ENCODE data around the gene ALOX5AP. TPM values are rescaled to one million over a fixed set of nuclear protein-coding genes. Genes with fewer than 3 reads are reported as not detected.

Gene ALOX5AP
- total and polyA plus RNA-seq, 9 of the 15 experiments (the other 6 are each of a cell fraction or from before 2014, with no cell fraction given): 0.31 TPM; not detected in 8

- WGBS (ENCODE audit: insufficient coverage, low coverage, missing lambda C conversion rate): 8% methylated on average over 2 of the region's 5 CpGs
- ChIA-PET POLR2A (no interaction called here), CTCF (ENCODE audit: low intra/inter-chr PET ratio) (no interaction called here)
- in situ Hi-C loops (cut with MboI) (loop anchor here (10.0 kb wide), 1 partner anchor 660 kb away; no protein-coding TSS in a partner anchor), intact Hi-C loops (cut with micrococcal nuclease) (loop anchor here (5.0 kb wide), 1 partner anchor 227 kb away; no protein-coding TSS in a partner anchor)
- FAIRE-seq: no peak
- H3K4me1 ChIP-seq (replicated peaks in 1 of 2; ENCODE audit: control insufficient read depth in 2 of 2, insufficient read depth in 2 of 2, low read length in 2 of 2): peaks cover 0 to 6% of the 10 kb centered on the region in 2 experiments; a peak in 2 of 5 replicates
- no peak overlapping the region for H2AFZ ChIP-seq (ENCODE audit: low read depth, low read length)
- H3K4me3 ChIP-seq: no peak overlapping the region
- no peak overlapping the region for H3K27ac ChIP-seq (ENCODE audit: extremely low read depth, low read depth, low read length)
- H3K79me2 ChIP-seq (ENCODE audit: control insufficient read depth, insufficient read depth, low read length): no peaks in the 10 kb centered on the region
- H3K4me2 ChIP-seq (ENCODE audit: insufficient read depth, low read length): no peak overlapping the region
- H3K9ac ChIP-seq (ENCODE audit: insufficient read depth in 1 of 2, low read depth in 2 of 2, low read length in 2 of 2): no peak overlapping the region
- no peak for ATAC-seq
- H3K9me3 ChIP-seq (replicated peaks; ENCODE audit: control insufficient read depth, insufficient read depth, low read depth, low read length): no peaks in the 10 kb centered on the region
- peaks cover 5 to 29% of the 10 kb centered on the region in 2 experiments; a peak in 4 of 5 replicates for H3K27me3 ChIP-seq (ENCODE audit: control insufficient read depth in 2 of 2, insufficient read depth in 2 of 2, low read length in 2 of 2)
- no peak for DNase-seq (ENCODE audit: extremely low read depth in 1 of 4, low spot score in 3 of 4)
- BruUV-seq (replicated peaks): no TSS peak
- TF ChIP-seq HDGF (IDR thresholded peaks at IDR 0.05): no peak
- no peak for TF ChIP-seq ZKSCAN8 (CRISPR knock-in tag; IDR thresholded peaks at IDR 0.05)
- no peak for TF ChIP-seq TCF3 (CRISPR knock-in tag; IDR thresholded peaks at IDR 0.05)
- TF ChIP-seq CBX1 (IDR thresholded peaks at IDR 0.05; ENCODE audit: low read depth): no peak
- no peak for TF ChIP-seq EP400 (IDR thresholded peaks at IDR 0.05)
- no peak for TF ChIP-seq MCM5 (IDR thresholded peaks at IDR 0.05; ENCODE audit: low read depth)
- no peak for TF ChIP-seq ZNF785 (CRISPR knock-in tag; IDR thresholded peaks at IDR 0.05)
- TF ChIP-seq ZNF586 (CRISPR knock-in tag; conservative IDR thresholded peaks at IDR 0.05): no peak
- no peak for TF ChIP-seq SIX5 (IDR thresholded peaks at IDR 0.05; ENCODE audit: borderline replicate concordance in 1 of 2, insufficient read depth in 1 of 2, low read depth in 1 of 2, low read length in 2 of 2)
- TF ChIP-seq SAFB (IDR thresholded peaks at IDR 0.05; ENCODE audit: borderline replicate concordance, low read depth, low read length): no peak
- no peaks in the 10 kb centered on the region for H3K36me3 ChIP-seq (ENCODE audit: control insufficient read depth, insufficient read depth, low read length)
- no peaks in the 10 kb centered on the region for H3K9me1 ChIP-seq (ENCODE audit: control insufficient read depth, insufficient read depth, low read length)
- H4K20me1 ChIP-seq (replicated peaks; ENCODE audit: control insufficient read depth, insufficient read depth, low read length): no peaks in the 10 kb centered on the region
These were observed 69.1 kb downstream of the ALOX5AP start for GRCh38 chr13:30804474-30804873.

Data from K562 (cell line).